ENCODE measurements around the gene NELFB. TPM values are rescaled to one million over a fixed set of nuclear protein-coding genes. Genes with fewer than 3 reads are reported as not detected.

Gene NELFB
- total RNA-seq, 1 donor from 2014 or later, result 64.6 TPM

- intact Hi-C loops (cut with micrococcal nuclease), result no loop called here
These were observed 10.5 kb downstream of the NELFB start for GRCh38 chr9:137265496-137266161.

- intact Hi-C loops (cut with micrococcal nuclease), result no loop called here
These were observed 11.0 kb downstream of the NELFB start for GRCh38 chr9:137266162-137266527.

- intact Hi-C loops (cut with micrococcal nuclease), result no loop called here
These were observed 11.7 kb downstream of the NELFB start for GRCh38 chr9:137266585-137267453.

GRCh38 chr9:137267933-137268355, 12.8 kb downstream of the NELFB start:
- intact Hi-C loops (cut with micrococcal nuclease), result no loop called here

- intact Hi-C loops (cut with micrococcal nuclease), result no loop called here
These were observed 13.5 kb downstream of the NELFB start for GRCh38 chr9:137268538-137269201.

- intact Hi-C loops (cut with micrococcal nuclease), result no loop called here
These were observed 14.2 kb downstream of the NELFB start for GRCh38 chr9:137269231-137269772.

GRCh38 chr9:137270929-137271695, 16.0 kb downstream of the NELFB start:
- intact Hi-C loops (cut with micrococcal nuclease), result no loop called here

GRCh38 chr9:137271696-137272076, 16.6 kb downstream of the NELFB start:
- intact Hi-C loops (cut with micrococcal nuclease), result no loop called here

GRCh38 chr9:137272241-137273094, 17.3 kb downstream of the NELFB start:
- intact Hi-C loops (cut with micrococcal nuclease), result no loop called here

GRCh38 chr9:137273095-137273490, 18.0 kb downstream of the NELFB start:
- intact Hi-C loops (cut with micrococcal nuclease), result no loop called here

GRCh38 chr9:137273611-137274320, 18.6 kb downstream of the NELFB start:
- intact Hi-C loops (cut with micrococcal nuclease), result no loop called here

GRCh38 chr9:137275203-137275587, 20.1 kb downstream of the NELFB start:
- intact Hi-C loops (cut with micrococcal nuclease), result no loop called here

- intact Hi-C loops (cut with micrococcal nuclease), result no loop called here
These were observed 20.7 kb downstream of the NELFB start for GRCh38 chr9:137275588-137276472.

GRCh38 chr9:137276473-137277328, 21.6 kb downstream of the NELFB start:
- intact Hi-C loops (cut with micrococcal nuclease), result no loop called here

GRCh38 chr9:137277329-137278041, 22.4 kb downstream of the NELFB start, which contains the start of gene TOR4A:
TOR4A (plus strand) TSS chr9:137277726; CDS start chr9:137278690, 964 bp downstream.
- intact Hi-C loops (cut with micrococcal nuclease), result no loop called here

GRCh38 chr9:137278061-137278701, 23.1 kb downstream of the NELFB start:
- intact Hi-C loops (cut with micrococcal nuclease), result no loop called here
